HepG2 (cell line): ENCODE results near the gene HTR1D. TPM values are rescaled to one million over a fixed set of nuclear protein-coding genes. Genes with fewer than 3 reads are reported as not detected.

Experiments used
- ASH2L ChIP-seq: fragments of 300-600, 200-600 bp; sonication (generic); IDR thresholded peaks from 2 replicates; pipeline ENCODE4 v1.7.0; 2017; ENCODE audit warnings: low read depth, mild to moderate bottlenecking, moderate library complexity, mixed read lengths, low read length; ENCODE audit not compliant: insufficient read length
- HIVEP1 ChIP-seq: sonication (generic); formaldehyde crosslinking; IDR thresholded peaks from 2 replicates; pipeline ENCODE4 v1.4.0; 2020; ENCODE audit warnings: mild to moderate bottlenecking, missing genetic modification reagents
- HOXA3 ChIP-seq: sonication (generic); formaldehyde crosslinking; IDR thresholded peaks from 2 replicates; pipeline ENCODE4 v1.5.0; 2020; ENCODE audit warnings: missing genetic modification reagents
- MIXL1 ChIP-seq: IDR thresholded peaks from 2 replicates; pipeline ENCODE4 v1.6.1; 2016
- MNT ChIP-seq: fragments of 450-650 bp; IDR thresholded peaks from 2 replicates; pipeline ENCODE4 v1.6.1; 2016
- NFKBIZ ChIP-seq: IDR thresholded peaks from 2 replicates; pipeline ENCODE4 v1.6.1; 2018; ENCODE audit warnings: missing genetic modification reagents, missing compliant biosample characterization
- PRDM15 ChIP-seq: sonication (generic); formaldehyde crosslinking; IDR thresholded peaks from 2 replicates; pipeline ENCODE4 v1.4.0; 2020; ENCODE audit warnings: missing genetic modification reagents
- SRY ChIP-seq: sonication (generic); formaldehyde crosslinking; IDR thresholded peaks from 2 replicates; pipeline ENCODE4 v1.8.0; 2022; ENCODE audit warnings: mild to moderate bottlenecking, missing genetic modification reagents
- ZBTB21 ChIP-seq: sonication (generic); formaldehyde crosslinking; IDR thresholded peaks from 2 replicates; pipeline ENCODE4 v1.4.0; 2020; ENCODE audit warnings: missing genetic modification reagents
- ZBTB49 ChIP-seq: sonication (generic); formaldehyde crosslinking; IDR thresholded peaks from 2 replicates; pipeline ENCODE4 v1.4.0; 2020; ENCODE audit warnings: missing genetic modification reagents, borderline replicate concordance
- ZEB1 ChIP-seq: IDR thresholded peaks from 2 replicates; pipeline ENCODE4 v1.6.1; 2012; ENCODE audit warnings: mild to moderate bottlenecking, low read depth, inconsistent platforms; ENCODE audit not compliant: insufficient replicate concordance
- ZMAT3 ChIP-seq: sonication (generic); formaldehyde crosslinking; conservative IDR thresholded peaks from 2 replicates; pipeline ENCODE4 v1.7.0; 2021; ENCODE audit warnings: missing genetic modification reagents
- ZNF18 ChIP-seq: sonication (generic); formaldehyde crosslinking; IDR thresholded peaks from 2 replicates; pipeline ENCODE4 v1.8.0; 2022; ENCODE audit warnings: mild to moderate bottlenecking, missing genetic modification reagents; ENCODE audit not compliant: insufficient replicate concordance
- ZNF225 ChIP-seq: sonication (generic); formaldehyde crosslinking; IDR thresholded peaks from 2 replicates; pipeline ENCODE4 v1.4.0; 2020; ENCODE audit warnings: mild to moderate bottlenecking, missing genetic modification reagents
- ZNF232 ChIP-seq: sonication (generic); formaldehyde crosslinking; IDR thresholded peaks from 2 replicates; pipeline ENCODE4 v1.4.0; 2020; ENCODE audit warnings: missing genetic modification reagents, borderline replicate concordance
- ZNF777 ChIP-seq: sonication (generic); formaldehyde crosslinking; IDR thresholded peaks from 2 replicates; pipeline ENCODE4 v1.4.0; 2020; ENCODE audit warnings: missing genetic modification reagents
- ZSCAN30 ChIP-seq: sonication (generic); formaldehyde crosslinking; IDR thresholded peaks from 2 replicates; pipeline ENCODE4 v1.5.0; 2020; ENCODE audit warnings: mild to moderate bottlenecking, missing genetic modification reagents
- polyA plus RNA-seq, 8 experiments: library from polyadenylated mRNA; depleted of rRNA in 3 of 8; stranded (reverse) in 7 of 8; unstranded in 1 of 8; fragments of >200 nt; fragmentation: Illumina TruSeq in 4 of 8; extraction: Trizol in 4 of 8; gene quantifications; 2 replicates each; pipeline versions ENCODE4 v1.2.1 to v1.2.3, GENCODE V29; 2011 to 2016; ENCODE audit warnings: low read depth in 4 of 8, missing spikeins in 1 of 8, mixed read lengths in 1 of 8; ENCODE audit not compliant: insufficient read depth in 1 of 8
- total RNA-seq, 5 experiments: library from RNA; depleted of rRNA; stranded (reverse); fragments of >200 nt; fragmentation: Illumina TruSeq; extraction: Trizol; gene quantifications; 2 replicates each; pipeline ENCODE4 v1.2.3, GENCODE V29; 2016; ENCODE audit warnings: low read depth in 1 of 5
- TF ChIP-seq, protein P1 (sequence below): sonication (generic); formaldehyde crosslinking; IDR thresholded peaks from 2 replicates; pipeline ENCODE4 v1.8.0; 2022; ENCODE audit warnings: mild to moderate bottlenecking, missing genetic modification reagents, moderate library complexity
- TF ChIP-seq, protein P2 (sequence below): sonication (generic); formaldehyde crosslinking; IDR thresholded peaks from 2 replicates; pipeline ENCODE4 v1.5.0; 2020; ENCODE audit warnings: missing genetic modification reagents

HTR1D gene
- total and polyA plus RNA-seq, 2 of the 13 experiments (the other 11 are each of a cell fraction or from before 2014, with no cell fraction given), result 0.04 to 0.07 TPM

- TF ChIP-seq ZBTB49 (CRISPR knock-in tag), result no peak
- TF ChIP-seq ZNF777 (CRISPR knock-in tag), result no peak
- peak; percentile 44 for TF ChIP-seq MNT
- TF ChIP-seq HIVEP1, result peak; percentile 43; the same call in 1 of the 2 replicates
- 0 out of 2 replicates have a peak, but pooled peaks have one; percentile 27 for TF ChIP-seq ZBTB21 (CRISPR knock-in tag)
- no peak; the same call in 1 of the 2 replicates for TF ChIP-seq ZNF225 (CRISPR knock-in tag)
- no peak for TF ChIP-seq ZNF232
- TF ChIP-seq ASH2L, result no peak
- TF ChIP-seq ZMAT3 (CRISPR knock-in tag), result peak; percentile 78; the same call in 1 of the 2 replicates
- TF ChIP-seq, protein P1, sequence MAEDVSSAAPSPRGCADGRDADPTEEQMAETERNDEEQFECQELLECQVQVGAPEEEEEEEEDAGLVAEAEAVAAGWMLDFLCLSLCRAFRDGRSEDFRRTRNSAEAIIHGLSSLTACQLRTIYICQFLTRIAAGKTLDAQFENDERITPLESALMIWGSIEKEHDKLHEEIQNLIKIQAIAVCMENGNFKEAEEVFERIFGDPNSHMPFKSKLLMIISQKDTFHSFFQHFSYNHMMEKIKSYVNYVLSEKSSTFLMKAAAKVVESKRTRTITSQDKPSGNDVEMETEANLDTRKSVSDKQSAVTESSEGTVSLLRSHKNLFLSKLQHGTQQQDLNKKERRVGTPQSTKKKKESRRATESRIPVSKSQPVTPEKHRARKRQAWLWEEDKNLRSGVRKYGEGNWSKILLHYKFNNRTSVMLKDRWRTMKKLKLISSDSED, result no peak
- TF ChIP-seq ZSCAN30, result no peak
- peak; percentile 74 for TF ChIP-seq MIXL1 (CRISPR knock-in tag)
- TF ChIP-seq PRDM15 (CRISPR knock-in tag), result no peak
- TF ChIP-seq HOXA3 (CRISPR knock-in tag), result peak; percentile 69
- TF ChIP-seq ZNF18 (CRISPR knock-in tag), result no peak
- peak; percentile 91 for TF ChIP-seq ZEB1
- TF ChIP-seq, protein P2, sequence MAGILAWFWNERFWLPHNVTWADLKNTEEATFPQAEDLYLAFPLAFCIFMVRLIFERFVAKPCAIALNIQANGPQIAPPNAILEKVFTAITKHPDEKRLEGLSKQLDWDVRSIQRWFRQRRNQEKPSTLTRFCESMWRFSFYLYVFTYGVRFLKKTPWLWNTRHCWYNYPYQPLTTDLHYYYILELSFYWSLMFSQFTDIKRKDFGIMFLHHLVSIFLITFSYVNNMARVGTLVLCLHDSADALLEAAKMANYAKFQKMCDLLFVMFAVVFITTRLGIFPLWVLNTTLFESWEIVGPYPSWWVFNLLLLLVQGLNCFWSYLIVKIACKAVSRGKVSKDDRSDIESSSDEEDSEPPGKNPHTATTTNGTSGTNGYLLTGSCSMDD (CRISPR knock-in tag), result no peak
- TF ChIP-seq SRY (CRISPR knock-in tag), result no peak; the same call in 1 of the 2 replicates
- TF ChIP-seq NFKBIZ, result no peak
Measured at GRCh38 chr1:23187637-23188036, 29.7 kb downstream of the HTR1D start (continued).
